Measurements from ENCODE around the gene TRIM40.

- TF ChIP-seq CTCF (IDR thresholded peaks at IDR 0.05) (no peak), POLR2A (IDR thresholded peaks at IDR 0.05) (no peak)
These were observed 60.4 kb downstream of the TRIM40 start for GRCh38 chr6:30196376-30196775.

Measured in thyroid gland (tissue), 4 donors.